GM23248 (cell line): ENCODE results near the gene CST4. TPM values are rescaled to one million over a fixed set of nuclear protein-coding genes. Genes with fewer than 3 reads are reported as not detected.

Experiments used
- DNase-seq: peaks from one replicate; pipeline ENCODE4 v3.0.0-alpha.2; 2015
- H2AFZ ChIP-seq: fragments of 200-600 bp; sonication (generic); 2 replicates; pipeline ENCODE4 v1.6.1; 2016; ENCODE audit warnings: antibody characterized with exemption
- H3F3A ChIP-seq: fragments of 200-600 bp; sonication (generic); 2 replicates; pipeline ENCODE4 v1.6.1; 2016; ENCODE audit warnings: mild to moderate bottlenecking, antibody characterized with exemption, mixed run types; ENCODE audit not compliant: insufficient read depth
- H3K27ac ChIP-seq: fragments of 200-600 bp; sonication (generic); 2 replicates; pipeline ENCODE4 v1.5.1; 2016; ENCODE audit warnings: mild to moderate bottlenecking
- H3K27me3 ChIP-seq: fragments of 200-600 bp; sonication (generic); replicated peaks from 2 replicates; pipeline ENCODE4 v1.6.1; 2016; ENCODE audit warnings: mild to moderate bottlenecking; ENCODE audit not compliant: insufficient read depth
- H3K36me3 ChIP-seq: fragments of 200-600 bp; sonication (generic); 2 replicates; pipeline ENCODE4 v1.6.1; 2016; ENCODE audit warnings: low read depth, mild to moderate bottlenecking
- H3K4me1 ChIP-seq: fragments of 200-600 bp; sonication (generic); 2 replicates; pipeline ENCODE4 v1.6.1; 2016; ENCODE audit warnings: mild to moderate bottlenecking; ENCODE audit not compliant: insufficient read depth
- H3K4me2 ChIP-seq: fragments of 200-600 bp; sonication (generic); one replicate; pipeline ENCODE4 v1.6.1; 2016; ENCODE audit warnings: mild to moderate bottlenecking; ENCODE audit not compliant: unreplicated experiment
- H3K4me3 ChIP-seq: fragments of 200-600 bp; sonication (generic); 2 replicates; pipeline ENCODE4 v1.5.1; 2016; ENCODE audit warnings: mild to moderate bottlenecking
- H3K79me2 ChIP-seq: fragments of 200-600 bp; sonication (generic); 2 replicates; pipeline ENCODE4 v1.6.1; 2016; ENCODE audit warnings: mild to moderate bottlenecking; ENCODE audit not compliant: insufficient read depth
- H3K9ac ChIP-seq: fragments of 200-600 bp; sonication (generic); 2 replicates; pipeline ENCODE4 v1.6.1; 2016; ENCODE audit warnings: mild to moderate bottlenecking
- H3K9me2 ChIP-seq: fragments of 200-600 bp; sonication (generic); 2 replicates; pipeline ENCODE4 v1.6.1; 2016; ENCODE audit warnings: mixed run types, mild to moderate bottlenecking, moderate library complexity; ENCODE audit not compliant: insufficient read depth
- H3K9me3 ChIP-seq: fragments of 200-600 bp; sonication (generic); one replicate; pipeline ENCODE4 v1.6.1; 2017; ENCODE audit warnings: low read depth
- H4K20me1 ChIP-seq: fragments of 200-600 bp; sonication (generic); 2 replicates; pipeline ENCODE4 v1.6.0; 2016; ENCODE audit not compliant: insufficient read depth
- EZH2 ChIP-seq: fragments of 200-600 bp; sonication (generic); IDR thresholded peaks from 2 replicates; pipeline ENCODE4 v1.6.1; 2018; ENCODE audit warnings: antibody characterized with exemption, mild to moderate bottlenecking; ENCODE audit not compliant: insufficient read depth, poor library complexity, severe bottlenecking
- EZH2phosphoT487 ChIP-seq: fragments of 200-600 bp; sonication (generic); IDR thresholded peaks from 2 replicates; pipeline ENCODE4 v1.6.1; 2018; ENCODE audit warnings: antibody characterized with exemption, moderate library complexity, mild to moderate bottlenecking, low read depth; ENCODE audit not compliant: insufficient read depth
- WGBS, 2 experiments: methylation state at CpG; one replicate each; pipeline ENCODE4 v1.1.6; 2015 to 2017; ENCODE audit warnings: low lambda C conversion rate in 2 of 2, low coverage in 1 of 2; ENCODE audit errors: missing lambda C conversion rate in 2 of 2; 5-methylcytosine and 5-hydroxymethylcytosine counted together
- in situ Hi-C: fragments of 300-500 bp; cut with MboI; formaldehyde crosslinking; loops from 2 replicates; pipeline ENCODE4 v1.15.0; 2020
- polyA plus RNA-seq: library from polyadenylated mRNA; unstranded; fragments of >200 nt; fragmentation: Nextera tagmentation; extraction: Ambion mirVana; gene quantifications from 2 replicates; pipeline ENCODE4 v1.2.1, GENCODE V29; 2016
- total RNA-seq: library from RNA; depleted of rRNA; stranded (reverse); fragments of >200 nt; shearing (Covaris generic); gene quantifications from 2 replicates; pipeline ENCODE4 v1.2.3, GENCODE V29; 2014

CST4 gene
- total and polyA plus RNA-seq, 2 experiments from 2014 or later: not detected

- Histone ChIP-seq H3K36me3 (no peaks in the 10 kb centered on the region), H3K9ac (no peak overlapping the region), H4K20me1 (no peaks in the 10 kb centered on the region), H3F3A (no peaks in the 10 kb centered on the region), H2AFZ (no peak overlapping the region), H3K4me2 (no peak overlapping the region), H3K27me3 (no peaks in the 10 kb centered on the region), H3K9me2 (no peaks in the 10 kb centered on the region), H3K4me3 (no peak overlapping the region), H3K27ac (no peak overlapping the region), H3K79me2 (no peaks in the 10 kb centered on the region), H3K9me3 (no peaks in the 10 kb centered on the region), H3K4me1 (no peaks in the 10 kb centered on the region; the same call in 1 of the 2 replicates)
- no peak for TF ChIP-seq EZH2phosphoT487
- no peak for TF ChIP-seq EZH2
- 47 to 56% methylated on average over 2 of the region's 2 CpGs for WGBS, 2 experiments
- in situ Hi-C loops: no loop called here
- DNase-seq: no peak
These were observed 35.9 kb downstream of the CST4 start for GRCh38 chr20:23652926-23653325.

GRCh38 chr20:23652371-23652770 lies 36.5 kb downstream of the CST4 start:
- Histone ChIP-seq H3K4me1 (no peaks in the 10 kb centered on the region; the same call in 1 of the 2 replicates), H3K4me3 (no peak overlapping the region), H2AFZ (no peak overlapping the region), H4K20me1 (no peaks in the 10 kb centered on the region), H3K27ac (no peak overlapping the region), H3K79me2 (no peaks in the 10 kb centered on the region), H3K36me3 (no peaks in the 10 kb centered on the region), H3K9me3 (no peaks in the 10 kb centered on the region), H3K9ac (no peak overlapping the region), H3K9me2 (no peaks in the 10 kb centered on the region), H3K27me3 (no peaks in the 10 kb centered on the region), H3K4me2 (no peak overlapping the region), H3F3A (no peaks in the 10 kb centered on the region)
- TF ChIP-seq EZH2phosphoT487 (no peak), EZH2 (no peak)
- no peak for DNase-seq
- in situ Hi-C loops: no loop called here

GRCh38 chr20:23651117-23651516 lies 37.7 kb downstream of the CST4 start:
- 55 to 56% methylated on average over 2 of the region's 2 CpGs for WGBS, 2 experiments
- no peak for DNase-seq
- Histone ChIP-seq H3K9me2 (no peaks in the 10 kb centered on the region), H3K27me3 (no peaks in the 10 kb centered on the region), H3K9me3 (no peaks in the 10 kb centered on the region), H3K36me3 (no peaks in the 10 kb centered on the region), H3F3A (no peaks in the 10 kb centered on the region), H3K79me2 (no peaks in the 10 kb centered on the region), H3K4me2 (no peak overlapping the region), H3K4me1 (no peaks in the 10 kb centered on the region; the same call in 1 of the 2 replicates), H3K9ac (no peak overlapping the region), H4K20me1 (no peaks in the 10 kb centered on the region), H2AFZ (no peak overlapping the region), H3K27ac (no peak overlapping the region), H3K4me3 (no peak overlapping the region)
- in situ Hi-C loops: no loop called here
- TF ChIP-seq EZH2 (no peak), EZH2phosphoT487 (no peak)

- Histone ChIP-seq H3K79me2 (no peaks in the 10 kb centered on the region), H3K4me2 (no peak overlapping the region), H3K27ac (no peak overlapping the region), H4K20me1 (no peaks in the 10 kb centered on the region), H3K4me3 (no peak overlapping the region), H3K27me3 (no peaks in the 10 kb centered on the region), H3K9me2 (no peaks in the 10 kb centered on the region), H3K9ac (no peak overlapping the region), H3F3A (no peaks in the 10 kb centered on the region), H3K4me1 (no peaks in the 10 kb centered on the region), H2AFZ (no peak overlapping the region), H3K9me3 (no peaks in the 10 kb centered on the region), H3K36me3 (no peaks in the 10 kb centered on the region)
- in situ Hi-C loops: no loop called here
- 52 to 58% methylated on average over 1 of the region's 1 CpG for WGBS, 2 experiments
- TF ChIP-seq EZH2phosphoT487 (no peak), EZH2 (no peak)
- no peak for DNase-seq
These were observed 38.9 kb downstream of the CST4 start for GRCh38 chr20:23649830-23650417.

- H3F3A ChIP-seq: no peaks in the 10 kb centered on the region
- 73 to 74% methylated on average over 2 of the region's 2 CpGs for WGBS, 2 experiments
- no peaks in the 10 kb centered on the region for H3K4me1 ChIP-seq
- no peaks in the 10 kb centered on the region for H3K79me2 ChIP-seq
- TF ChIP-seq EZH2phosphoT487 (no peak), EZH2 (no peak)
- in situ Hi-C loops: no loop called here
- H3K27me3 ChIP-seq: no peaks in the 10 kb centered on the region
- no peak overlapping the region for H3K4me2 ChIP-seq
- H3K9ac ChIP-seq: no peak overlapping the region
- H3K36me3 ChIP-seq: no peaks in the 10 kb centered on the region
- H4K20me1 ChIP-seq: no peaks in the 10 kb centered on the region
- no peak overlapping the region for H3K27ac ChIP-seq
- no peak for DNase-seq
- no peak overlapping the region for H3K4me3 ChIP-seq
- H3K9me2 ChIP-seq: no peaks in the 10 kb centered on the region
- no peak overlapping the region for H2AFZ ChIP-seq
- H3K9me3 ChIP-seq: no peaks in the 10 kb centered on the region
These were observed 39.6 kb downstream of the CST4 start for GRCh38 chr20:23649242-23649641.
